Measurements from ENCODE around the gene SESN1. TPM values are rescaled to one million over a fixed set of nuclear protein-coding genes. Genes with fewer than 3 reads are reported as not detected.

SESN1 gene
- total RNA-seq, 1 experiment from 2014 or later, result 17.5 TPM

DNA sequence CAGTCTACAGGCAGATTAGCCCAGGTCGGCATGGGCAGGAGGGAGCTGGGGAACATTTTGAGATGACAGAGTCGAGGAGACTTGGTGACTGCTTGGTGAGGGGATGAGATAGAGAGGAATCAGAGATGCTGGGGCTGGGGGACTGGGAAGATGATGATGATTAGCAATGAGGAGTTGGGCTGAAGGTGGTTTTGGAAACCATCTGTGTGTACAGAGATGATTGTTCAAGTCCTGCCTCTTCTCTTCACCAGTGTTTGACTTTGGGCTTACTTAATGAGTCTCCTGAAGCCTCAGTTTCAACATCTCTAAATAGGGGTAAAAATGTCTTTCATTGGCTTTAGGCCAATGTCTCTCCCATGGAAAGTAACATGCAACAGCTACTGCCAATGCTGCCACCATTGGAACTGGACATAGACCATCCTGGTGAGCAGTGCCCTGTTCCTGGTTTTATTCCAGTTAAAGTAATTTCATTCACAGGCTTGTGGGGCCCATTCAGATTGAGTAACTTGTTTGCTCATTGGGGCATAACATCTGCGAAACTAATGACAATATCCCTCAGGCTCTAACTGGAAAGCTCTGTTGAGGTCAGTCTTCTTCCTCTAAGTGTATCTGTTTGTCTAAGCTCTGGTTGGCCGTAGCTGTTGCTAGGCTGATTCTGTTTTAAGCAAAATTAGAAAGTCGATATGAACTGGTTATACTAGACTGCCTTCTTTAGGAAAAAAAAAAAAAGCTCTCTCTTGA is 147.4 kb downstream of the SESN1 start:
- H4K5ac ChIP-seq (ENCODE audit: insufficient read length, low read depth, low read length), result no peak overlapping the region

More for the DNA sequence above, 147.4 kb downstream of the SESN1 start:
- H3K9me3 Mint-ChIP-seq, result no peaks in the 10 kb centered on the region
- H3K23me2 ChIP-seq (ENCODE audit: insufficient read length, low read depth, low read length, poor library complexity, severe bottlenecking), result no peaks in the 10 kb centered on the region
- no peaks in the 10 kb centered on the region for H3K79me2 ChIP-seq (ENCODE audit: insufficient read depth, low read length)
- H3K36me3 Mint-ChIP-seq (ENCODE audit: insufficient read depth in 1 of 3, low read depth in 3 of 3), result no peaks in the 10 kb centered on the region
- no peak overlapping the region for H3K18ac ChIP-seq (ENCODE audit: insufficient read length, low read depth, low read length)
- H3K14ac ChIP-seq (ENCODE audit: insufficient read depth, low read length), result no peak overlapping the region
- no peak for DNase-seq
- H4K8ac ChIP-seq (replicated peaks; ENCODE audit: insufficient read length, low read depth, low read length), result no peak overlapping the region
- H3K27me3 ChIP-seq (ENCODE audit: insufficient read depth, low read length), result no peaks in the 10 kb centered on the region; the same call in 1 of the 2 replicates
- TF ChIP-seq, protein P1, sequence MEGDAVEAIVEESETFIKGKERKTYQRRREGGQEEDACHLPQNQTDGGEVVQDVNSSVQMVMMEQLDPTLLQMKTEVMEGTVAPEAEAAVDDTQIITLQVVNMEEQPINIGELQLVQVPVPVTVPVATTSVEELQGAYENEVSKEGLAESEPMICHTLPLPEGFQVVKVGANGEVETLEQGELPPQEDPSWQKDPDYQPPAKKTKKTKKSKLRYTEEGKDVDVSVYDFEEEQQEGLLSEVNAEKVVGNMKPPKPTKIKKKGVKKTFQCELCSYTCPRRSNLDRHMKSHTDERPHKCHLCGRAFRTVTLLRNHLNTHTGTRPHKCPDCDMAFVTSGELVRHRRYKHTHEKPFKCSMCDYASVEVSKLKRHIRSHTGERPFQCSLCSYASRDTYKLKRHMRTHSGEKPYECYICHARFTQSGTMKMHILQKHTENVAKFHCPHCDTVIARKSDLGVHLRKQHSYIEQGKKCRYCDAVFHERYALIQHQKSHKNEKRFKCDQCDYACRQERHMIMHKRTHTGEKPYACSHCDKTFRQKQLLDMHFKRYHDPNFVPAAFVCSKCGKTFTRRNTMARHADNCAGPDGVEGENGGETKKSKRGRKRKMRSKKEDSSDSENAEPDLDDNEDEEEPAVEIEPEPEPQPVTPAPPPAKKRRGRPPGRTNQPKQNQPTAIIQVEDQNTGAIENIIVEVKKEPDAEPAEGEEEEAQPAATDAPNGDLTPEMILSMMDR (conservative IDR thresholded peaks at IDR 0.05), result no peak
- peaks cover 2% of the 10 kb centered on the region; the same call in 1 of the 2 replicates for H3K4me1 ChIP-seq (ENCODE audit: insufficient read depth, low read length)
- H3K4me2 ChIP-seq (ENCODE audit: insufficient read depth, insufficient read length, low read length), result no peak overlapping the region
- no peak overlapping the region for H3K4ac ChIP-seq (ENCODE audit: low read depth, low read length)
- H2BK12ac ChIP-seq (ENCODE audit: insufficient read length, low read depth, low read length), result no peak overlapping the region
- no peak overlapping the region for H4K91ac ChIP-seq (ENCODE audit: insufficient read length, low read depth, low read length)
- no peak overlapping the region for H2AFZ ChIP-seq (ENCODE audit: low read length)
- no peak overlapping the region for H3K27ac ChIP-seq (ENCODE audit: insufficient read length, low read depth, low read length)
- no peaks in the 10 kb centered on the region for H3K79me1 ChIP-seq (ENCODE audit: insufficient read depth, low read depth, low read length, poor library complexity, severe bottlenecking)
- H3K27me3 Mint-ChIP-seq (ENCODE audit: low read depth), result peaks cover 2% of the 10 kb centered on the region
- no peak overlapping the region for H2BK120ac ChIP-seq (ENCODE audit: low read depth, low read length, poor library complexity, severe bottlenecking)
- H3K9ac ChIP-seq (ENCODE audit: extremely low read depth, insufficient read length, low read length), result no peak overlapping the region
- H3T11ph ChIP-seq (ENCODE audit: low read length), result no peak overlapping the region
- H3K9me3 ChIP-seq (ENCODE audit: control insufficient read depth, low read depth, low read length), result no peaks in the 10 kb centered on the region
- H4K20me1 ChIP-seq (ENCODE audit: control insufficient read depth, insufficient read depth, insufficient read length), result no peaks in the 10 kb centered on the region
- H3K56ac ChIP-seq (ENCODE audit: insufficient read length, low read depth, low read length), result no peak overlapping the region
- no peak overlapping the region for H2BK15ac ChIP-seq (ENCODE audit: low read depth, low read length)
- H3K4me1 Mint-ChIP-seq, result peaks cover 17 to 24% of the 10 kb centered on the region in 2 experiments
- H3K27ac Mint-ChIP-seq, result no peak overlapping the region
- H2AK5ac ChIP-seq (ENCODE audit: insufficient read length, low read length), result no peak overlapping the region
- H2BK5ac ChIP-seq (ENCODE audit: insufficient read length, low read length), result no peak overlapping the region
- H3K23ac ChIP-seq (ENCODE audit: insufficient read length, low read depth, low read length), result no peak overlapping the region
- no peak overlapping the region for H3K4me3 Mint-ChIP-seq
- H2BK20ac ChIP-seq (ENCODE audit: low read depth, low read length, poor library complexity, severe bottlenecking), result no peak overlapping the region
- WGBS (ENCODE audit: extremely low coverage, insufficient read length, low lambda C conversion rate), result no CpG with 5 or more reads among the region's 5 CpGs

Measured in H9 (cell line).